CD1c-positive myeloid dendritic cell (primary cell): ENCODE results near the gene UQCC3.
"Not testable (repeated sequence)": the region's sequence is repeated elsewhere in the genome, so short reads cannot be mapped to it uniquely, and the experiment has no call there.

ENCODE experiments used
- DNase-seq: peaks from one replicate; pipeline ENCODE4 v3.0.0-alpha.2; 2016; ENCODE audit errors: extremely low spot score

UQCC3 gene, protein sequence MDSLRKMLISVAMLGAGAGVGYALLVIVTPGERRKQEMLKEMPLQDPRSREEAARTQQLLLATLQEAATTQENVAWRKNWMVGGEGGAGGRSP

DNA sequence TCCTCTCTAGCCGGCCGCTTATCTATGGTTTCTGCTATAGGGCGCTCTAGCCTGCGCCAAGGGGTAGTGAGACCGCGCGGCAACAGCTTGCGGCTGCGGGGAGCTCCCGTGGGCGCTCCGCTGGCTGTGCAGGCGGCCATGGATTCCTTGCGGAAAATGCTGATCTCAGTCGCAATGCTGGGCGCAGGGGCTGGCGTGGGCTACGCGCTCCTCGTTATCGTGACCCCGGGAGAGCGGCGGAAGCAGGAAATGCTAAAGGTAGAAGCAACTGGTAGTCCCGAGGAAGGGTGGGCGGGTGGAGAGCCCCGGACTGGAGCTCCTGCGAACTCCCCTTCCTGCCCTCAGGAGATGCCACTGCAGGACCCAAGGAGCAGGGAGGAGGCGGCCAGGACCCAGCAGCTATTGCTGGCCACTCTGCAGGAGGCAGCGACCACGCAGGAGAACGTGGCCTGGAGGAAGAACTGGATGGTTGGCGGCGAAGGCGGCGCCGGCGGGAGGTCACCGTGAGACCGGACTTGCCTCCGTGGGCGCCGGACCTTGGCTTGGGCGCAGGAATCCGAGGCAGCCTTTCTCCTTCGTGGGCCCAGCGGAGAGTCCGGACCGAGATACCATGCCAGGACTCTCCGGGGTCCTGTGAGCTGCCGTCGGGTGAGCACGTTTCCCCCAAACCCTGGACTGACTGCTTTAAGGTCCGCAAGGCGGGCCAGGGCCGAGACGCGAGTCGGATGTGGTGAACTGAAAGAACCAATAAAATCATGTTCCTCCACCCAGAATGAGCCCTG lies at the start of gene UQCC3, which contains the start of gene LBHD1:
TSS of gene UQCC3 (plus strand) at position 66 of the 782 bp plus-strand sequence. CDS start at position 139, 73 bp downstream.
TSS of gene LBHD1 (minus strand) at position 660 of the 782 bp plus-strand sequence. CDS start 2,236 bp downstream, outside the sequence.
- peak; percentile 89 for DNase-seq

GRCh38 chr11:62622476-62623089 lies 48.9 kb upstream of the UQCC3 start:
- no peak for DNase-seq

DNA sequence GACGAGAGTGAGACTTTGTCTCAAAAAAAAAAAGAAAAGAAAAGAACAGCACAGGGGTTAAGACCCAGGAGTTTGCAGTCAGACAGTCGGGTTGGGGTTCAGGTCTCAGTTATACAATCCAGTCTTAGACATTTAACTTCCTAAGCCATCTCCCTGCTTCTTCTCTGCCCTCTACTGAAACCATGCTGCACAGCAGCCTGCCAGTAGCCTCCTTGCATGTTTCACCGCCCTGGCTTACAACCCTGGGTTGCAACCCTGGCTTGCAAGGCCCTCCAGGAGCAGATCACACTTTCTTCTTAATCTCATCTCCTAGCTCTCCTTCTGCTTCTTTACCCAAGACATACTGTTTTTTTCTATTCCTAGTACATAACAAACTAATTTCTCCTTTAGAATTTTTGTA lies 43.8 kb upstream of the UQCC3 start:
- no peak for DNase-seq

DNA sequence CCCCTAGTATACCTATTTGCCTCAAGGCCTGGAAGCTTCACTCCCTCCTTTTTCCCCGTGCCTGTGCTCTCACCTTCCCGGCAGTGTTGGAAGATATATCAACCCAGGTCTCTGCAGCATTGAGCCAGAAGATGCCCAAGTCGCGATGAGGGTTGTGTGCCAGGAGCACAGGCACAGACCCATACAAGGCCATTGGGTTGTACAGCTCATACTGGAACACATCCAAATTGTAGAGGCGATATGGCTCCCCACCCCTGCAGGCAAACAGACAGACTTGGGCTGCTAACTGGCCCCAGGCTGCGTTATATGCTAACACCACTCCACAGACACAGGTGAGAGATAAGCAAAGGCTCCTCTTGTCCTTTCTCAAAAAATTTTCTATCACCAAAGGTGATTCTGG lies 39.0 kb upstream of the UQCC3 start:
- no peak for DNase-seq

- DNase-seq: no peak
These were observed 27.3 kb upstream of the UQCC3 start for GRCh38 chr11:62644220-62644619.

GRCh38 chr11:62645671-62645945 lies 25.9 kb upstream of the UQCC3 start:
- peak; percentile 3 for DNase-seq

GRCh38 chr11:62645946-62646824 lies 25.3 kb upstream of the UQCC3 start, which contains the start of gene GANAB:
Gene GANAB (minus strand): TSS chr11:62646613. CDS start chr11:62646599, 14 bp downstream.
- DNase-seq: peak; percentile 99

DNA sequence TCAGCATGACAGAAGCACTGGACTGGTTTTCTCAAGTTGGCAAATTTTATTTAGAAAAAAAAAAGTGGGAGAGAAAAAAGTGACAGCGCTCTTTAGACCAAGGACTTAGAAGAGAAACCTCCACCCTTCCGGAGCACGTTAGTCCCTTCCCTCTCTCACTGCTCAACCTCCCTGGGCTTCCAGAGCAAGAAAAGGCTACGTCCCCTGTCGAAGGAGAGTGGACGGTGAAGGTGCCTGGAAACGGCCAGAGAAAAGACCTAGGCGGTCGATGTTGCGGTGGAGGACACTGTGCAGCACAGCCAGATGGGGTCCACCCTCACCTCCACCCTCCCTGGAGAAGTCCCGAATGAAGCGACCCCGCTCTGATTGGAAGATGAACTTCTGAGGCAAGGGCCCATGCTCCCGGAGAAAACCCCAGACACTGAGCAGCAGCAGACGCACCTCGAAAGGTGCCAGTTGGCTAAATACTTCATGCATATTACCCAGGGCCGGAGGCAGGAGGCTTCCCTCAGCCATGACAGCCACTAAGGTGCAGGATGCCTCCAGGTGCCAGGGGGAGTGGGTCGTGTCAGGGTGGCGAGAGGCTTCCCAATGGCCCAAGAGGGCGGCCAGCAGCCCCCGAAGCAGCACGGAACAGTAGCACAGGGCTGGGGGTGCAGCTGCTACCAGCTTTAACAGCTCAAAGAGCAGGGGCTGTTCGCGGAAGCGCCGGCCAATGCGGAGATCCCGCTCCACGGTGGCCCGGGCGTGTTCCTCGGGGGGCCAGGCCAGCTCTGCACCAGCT lies 24.5 kb upstream of the UQCC3 start:
- DNase-seq: no peak

DNA sequence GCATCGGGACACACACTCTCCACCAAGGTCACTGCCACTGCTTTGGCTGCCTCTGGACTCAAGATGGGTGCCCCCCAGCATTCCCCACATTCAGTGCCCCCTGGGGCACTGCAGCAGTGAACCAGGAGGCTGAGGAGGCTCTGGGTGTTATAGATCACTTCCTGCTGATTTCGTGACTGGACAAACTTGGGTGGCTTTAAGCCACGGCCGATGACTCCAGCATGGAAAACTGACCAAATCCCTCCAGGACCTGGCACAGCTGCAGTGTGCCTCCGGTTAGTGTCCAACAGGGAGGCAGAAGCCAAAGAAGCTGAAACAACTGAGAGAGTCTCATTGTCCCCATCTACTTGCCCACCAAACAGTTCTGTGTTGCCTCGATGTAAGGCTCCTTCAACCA lies 23.9 kb upstream of the UQCC3 start:
- no peak for DNase-seq

- DNase-seq: no peak
These were observed 23.1 kb upstream of the UQCC3 start for GRCh38 chr11:62648185-62648966.

GRCh38 chr11:62648967-62649364 lies 22.5 kb upstream of the UQCC3 start:
- DNase-seq: no peak

DNA sequence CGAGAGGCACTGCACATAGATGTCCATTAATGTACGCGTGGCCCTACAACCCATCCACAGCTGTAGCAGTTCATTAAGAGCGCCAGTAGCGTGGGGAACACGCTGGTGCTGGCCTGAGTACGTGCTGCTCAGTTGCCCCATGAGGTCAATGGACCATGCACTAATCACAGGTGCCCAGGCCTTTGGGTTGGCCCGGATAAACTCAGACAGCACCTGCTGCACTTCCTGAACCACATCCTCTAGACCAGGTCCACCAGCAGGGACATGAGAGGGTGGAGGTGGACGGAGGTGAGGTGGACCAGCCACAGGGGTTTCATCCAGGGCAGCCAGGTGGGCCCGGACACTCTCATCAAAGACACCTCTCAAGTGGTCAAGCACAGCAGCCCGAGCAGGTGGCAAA lies 22.0 kb upstream of the UQCC3 start:
- DNase-seq: no peak

DNA sequence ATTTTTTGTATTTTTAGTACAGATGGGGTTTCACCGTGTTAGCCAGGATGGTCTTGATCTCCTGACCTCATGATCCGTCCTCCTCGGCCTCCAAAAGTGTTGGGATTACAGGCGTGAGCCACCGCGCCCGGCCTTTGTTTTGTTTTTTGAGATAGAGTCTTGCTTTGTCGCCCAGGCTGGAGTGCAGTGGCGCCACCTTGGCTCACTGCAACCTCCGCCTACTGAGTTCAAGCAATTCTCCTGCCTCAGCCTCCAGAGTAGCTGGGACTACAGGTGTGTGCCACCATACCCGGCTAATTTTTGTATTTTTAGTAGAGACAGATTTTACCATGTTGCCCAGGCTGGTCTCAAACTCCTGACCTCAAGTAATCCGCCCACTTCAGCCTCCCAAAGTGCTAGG lies 21.2 kb upstream of the UQCC3 start:
- DNase-seq: not testable (repeated sequence)

- DNase-seq: no peak
These were observed 19.1 kb upstream of the UQCC3 start for GRCh38 chr11:62652161-62653006.

DNA sequence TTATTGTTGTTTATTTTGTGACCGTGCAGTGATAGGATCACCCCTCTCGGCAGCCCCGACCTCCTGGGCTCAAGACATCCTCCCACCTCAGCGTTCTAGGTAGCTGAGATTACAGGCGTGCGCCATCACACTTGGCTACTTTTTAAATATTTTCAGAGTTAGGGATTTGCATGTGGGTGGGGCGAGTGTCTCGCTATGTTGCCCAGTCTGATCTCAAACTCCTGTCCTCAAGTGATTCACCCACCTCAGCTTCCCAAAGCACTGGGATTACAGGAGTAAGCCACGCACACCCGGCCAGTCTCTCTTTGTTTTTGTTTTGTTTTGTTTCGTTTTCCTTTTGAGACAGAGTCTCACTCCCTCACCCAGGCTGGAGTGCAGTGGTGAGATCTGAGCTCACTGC lies 17.2 kb upstream of the UQCC3 start:
- no peak for DNase-seq

GRCh38 chr11:62656796-62657429 lies 14.6 kb upstream of the UQCC3 start:
- DNase-seq: no peak

DNA sequence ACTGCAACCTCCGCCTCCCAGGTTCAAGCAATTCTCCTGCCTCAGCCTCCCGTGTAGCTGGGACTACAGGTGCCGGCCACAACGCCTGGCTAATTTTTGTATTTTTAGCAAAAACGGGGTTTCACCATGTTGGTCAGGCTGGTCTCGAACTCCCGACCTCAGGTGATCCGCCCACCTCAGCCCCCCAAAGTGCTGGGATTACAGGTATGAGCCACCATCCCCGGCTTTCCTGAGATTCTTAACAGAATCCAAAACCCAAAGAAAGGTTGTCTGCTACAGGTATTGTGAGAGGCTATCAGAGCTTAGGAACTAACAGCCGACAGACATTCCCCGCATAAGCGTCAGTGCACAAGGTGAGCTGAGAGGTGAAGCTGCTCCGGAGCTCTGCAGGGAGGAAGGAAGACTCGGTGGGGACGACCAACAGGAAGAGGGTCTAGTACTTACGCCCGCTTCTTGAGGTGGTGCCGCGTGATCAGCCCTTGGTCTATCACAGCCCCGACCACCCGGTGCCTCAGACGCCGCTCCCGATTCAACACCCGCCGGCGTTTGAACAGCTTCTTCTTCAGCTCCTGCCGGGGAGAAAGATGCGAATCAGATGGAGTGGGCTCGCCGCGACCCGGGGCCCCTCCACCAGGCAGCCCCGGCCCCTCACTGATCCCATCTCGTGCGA lies 6.9 kb upstream of the UQCC3 start:
- DNase-seq: peak; percentile 49

DNA sequence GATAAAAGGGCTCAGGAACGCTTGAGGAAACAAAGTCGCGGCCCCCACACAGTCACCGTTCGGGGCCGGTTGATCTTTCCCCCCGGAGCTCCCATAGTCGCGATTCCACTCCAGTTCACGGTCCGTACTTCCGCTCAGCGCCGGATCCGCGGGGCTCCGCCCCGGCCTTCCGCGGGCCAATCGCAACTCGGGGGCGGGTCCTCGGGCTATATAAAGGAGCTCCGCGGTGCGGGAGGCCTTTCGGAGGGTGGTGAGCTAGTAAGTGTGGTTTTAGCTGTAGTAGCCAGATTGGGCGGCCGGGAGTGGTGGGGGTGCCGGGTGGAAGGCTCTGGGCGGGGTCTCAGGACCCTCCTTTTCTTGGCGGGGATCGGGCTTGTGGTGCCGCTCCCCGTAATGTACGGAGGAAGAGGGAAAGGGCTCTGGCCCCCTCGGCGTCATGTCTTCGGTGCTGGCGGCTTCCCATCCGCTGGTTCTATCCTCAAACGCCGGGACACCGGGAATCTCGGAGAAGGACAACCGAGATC lies 6.3 kb upstream of the UQCC3 start, which contains the start of the genes C11orf98 and CSKMT:
TSS of gene C11orf98 (minus strand) at position 136 of the 524 bp plus-strand sequence. CDS start at position 95, 41 bp downstream.
TSS of gene CSKMT (plus strand) at position 238 of the 524 bp plus-strand sequence. CDS start 568 bp downstream, outside the sequence.
- DNase-seq: peak; percentile 97
